HG03342 (cell line): ENCODE data around the gene EID2.
A peak's percentile ranks its signal among the peaks of the same experiment; 100 is the strongest.

ENCODE experiments used
- ATAC-seq: cut with Tn5 transposase; IDR thresholded peaks from one replicate; pipeline ENCODE4 v1.9.1; 2021; ENCODE audit warnings: mild to moderate bottlenecking, moderate library complexity; ENCODE audit not compliant: unreplicated experiment

EID2 gene, protein sequence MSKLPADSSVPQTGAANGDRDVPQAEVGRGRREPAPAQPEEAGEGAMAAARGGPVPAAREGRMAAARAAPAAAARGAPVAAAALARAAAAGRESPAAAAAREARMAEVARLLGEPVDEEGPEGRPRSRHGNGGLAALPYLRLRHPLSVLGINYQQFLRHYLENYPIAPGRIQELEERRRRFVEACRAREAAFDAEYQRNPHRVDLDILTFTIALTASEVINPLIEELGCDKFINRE

GRCh38 chr19:39539518-39540332 lies at the start of gene EID2:
Gene EID2 (minus strand): TSS chr19:39540161. CDS start chr19:39540079, 82 bp downstream.
- peak; percentile 78 for ATAC-seq

- no peak for ATAC-seq
Observed at GRCh38 chr19:39588066-39588465, 48.1 kb upstream of the EID2 start.

- ATAC-seq = no peak
Observed at GRCh38 chr19:39587496-39587895, 47.5 kb upstream of the EID2 start.

- ATAC-seq = no peak
Observed at GRCh38 chr19:39582891-39583625, 43.1 kb upstream of the EID2 start.

DNA sequence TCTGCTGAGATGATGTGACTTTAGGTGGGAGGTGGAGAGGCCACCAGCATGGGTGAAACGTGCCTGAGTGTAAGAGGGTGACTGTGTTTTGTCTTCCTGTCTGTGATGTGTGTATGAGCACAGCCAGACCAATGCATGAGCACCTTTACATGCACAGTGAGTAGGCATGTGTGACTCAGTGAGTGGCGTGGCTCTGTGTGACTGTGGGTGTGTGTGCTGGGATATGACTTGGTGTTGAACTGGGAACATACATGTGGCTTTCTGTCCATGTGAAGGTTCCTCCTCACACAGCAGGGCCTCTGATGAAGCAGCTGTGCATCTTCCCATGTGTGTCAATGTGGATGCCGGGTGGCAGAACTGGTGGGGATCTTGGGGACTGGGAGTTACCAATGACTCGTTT lies 42.5 kb upstream of the EID2 start:
- no peak for ATAC-seq

DNA sequence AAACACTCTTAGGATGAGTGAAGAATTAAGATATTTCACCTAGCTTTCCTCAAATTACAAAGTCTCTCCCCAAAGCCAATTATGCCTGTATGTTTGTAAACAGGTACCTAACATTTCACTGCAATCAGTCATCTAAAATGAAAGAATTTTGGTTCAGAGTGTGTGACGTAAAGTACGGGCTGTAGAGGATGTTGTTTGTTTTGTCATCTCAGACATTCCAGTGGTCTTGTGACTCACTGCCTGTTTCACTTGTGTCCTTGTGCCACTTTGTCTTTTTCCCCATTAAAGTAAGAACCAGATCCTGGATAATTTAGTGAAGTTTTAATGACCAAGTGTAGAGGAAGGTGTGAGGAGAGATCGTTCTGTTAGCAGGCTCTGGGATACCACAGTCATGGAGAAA lies 28.6 kb upstream of the EID2 start:
- no peak for ATAC-seq

GRCh38 chr19:39566064-39566463 lies 26.1 kb upstream of the EID2 start:
- ATAC-seq = no peak

- ATAC-seq = no peak
Observed at GRCh38 chr19:39563408-39563807, 23.4 kb upstream of the EID2 start.

GRCh38 chr19:39558624-39559117 lies 18.7 kb upstream of the EID2 start:
- no peak for ATAC-seq

DNA sequence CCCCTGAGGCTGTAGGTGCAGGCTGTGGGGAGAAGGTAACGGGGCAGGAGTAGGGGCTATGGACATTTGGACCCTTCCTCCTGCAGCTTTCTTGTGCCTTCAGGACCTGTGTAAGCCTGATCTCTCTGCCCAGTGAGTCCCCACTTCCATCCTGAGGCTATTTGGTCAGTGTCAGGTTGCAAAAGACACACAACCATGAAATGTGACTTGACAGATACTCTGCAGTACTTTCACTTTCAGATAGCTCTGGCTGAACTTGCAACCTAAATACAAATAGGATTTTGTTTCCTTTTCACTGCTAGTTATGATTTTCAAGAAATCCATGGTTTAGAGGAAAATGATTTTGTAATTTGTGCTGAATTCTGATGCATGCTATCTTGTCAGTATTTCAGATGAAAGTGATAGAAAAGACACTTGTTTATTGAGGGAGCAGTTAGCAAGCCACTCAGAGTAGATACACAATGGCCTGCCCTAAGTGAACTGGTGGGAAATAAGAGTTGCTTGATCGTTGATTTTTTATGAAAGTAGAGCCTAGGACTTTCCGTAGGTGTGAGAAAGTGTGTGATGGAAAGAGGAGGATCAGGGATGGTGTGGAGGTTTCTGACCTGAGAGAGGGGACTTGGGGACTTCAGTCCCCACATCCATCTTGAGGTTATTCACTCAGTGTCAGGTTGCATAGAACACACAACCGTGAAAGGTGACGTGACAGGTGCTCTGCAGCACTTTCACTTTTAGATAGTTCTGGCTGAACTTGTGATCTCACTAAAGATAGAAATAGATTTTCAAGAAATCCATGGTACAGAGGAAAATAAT lies 18.1 kb upstream of the EID2 start:
- no peak for ATAC-seq

GRCh38 chr19:39555883-39556282 lies 15.9 kb upstream of the EID2 start:
- no peak for ATAC-seq

- ATAC-seq = no peak
Observed at GRCh38 chr19:39554701-39555311, 14.8 kb upstream of the EID2 start.

DNA sequence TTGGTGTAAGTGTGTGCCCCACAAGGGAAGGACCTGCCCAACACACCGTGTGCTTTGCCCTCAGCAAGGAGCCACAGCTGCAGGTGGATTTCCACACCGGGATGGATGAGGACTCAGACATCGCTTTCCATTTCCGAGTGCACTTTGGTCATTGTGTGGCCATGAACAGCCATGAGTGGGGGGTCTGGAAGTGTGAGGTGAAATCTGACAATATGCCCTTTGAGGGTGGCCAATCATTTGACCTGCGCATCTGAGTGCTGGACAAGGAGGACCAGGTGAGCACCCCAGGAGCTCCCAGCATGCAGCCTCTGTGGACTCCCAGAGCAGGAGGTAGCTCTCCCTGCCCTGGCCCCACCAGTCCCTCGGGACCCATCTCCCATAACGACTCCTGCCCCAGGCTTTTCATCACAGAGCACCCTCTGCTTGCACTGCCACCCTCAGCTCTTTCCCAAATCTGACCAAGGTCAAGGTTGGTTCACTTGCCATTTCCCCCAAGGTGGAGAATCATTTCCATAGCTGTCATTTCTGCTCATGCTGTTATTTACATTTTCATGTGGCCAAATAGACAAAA lies 13.2 kb upstream of the EID2 start:
- no peak for ATAC-seq

DNA sequence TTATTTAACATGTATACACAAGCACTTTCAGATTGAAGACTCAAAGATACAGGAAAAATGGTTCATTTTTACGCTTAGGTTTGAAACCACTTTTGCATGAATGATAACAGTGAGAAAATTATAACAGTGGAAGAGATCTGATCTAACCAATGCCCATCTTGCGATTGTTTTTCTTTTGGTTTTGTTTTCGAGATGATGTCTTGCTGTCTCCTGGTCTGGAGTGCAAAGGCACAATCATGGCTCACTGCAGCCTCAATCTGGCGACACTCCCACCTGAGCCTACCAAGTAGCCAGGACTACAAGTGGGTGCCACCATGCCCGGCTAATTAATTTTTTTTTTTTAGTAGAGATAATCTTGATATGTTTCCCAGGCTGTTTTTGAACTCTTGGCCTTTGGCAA lies 10.2 kb upstream of the EID2 start:
- ATAC-seq = no peak

DNA sequence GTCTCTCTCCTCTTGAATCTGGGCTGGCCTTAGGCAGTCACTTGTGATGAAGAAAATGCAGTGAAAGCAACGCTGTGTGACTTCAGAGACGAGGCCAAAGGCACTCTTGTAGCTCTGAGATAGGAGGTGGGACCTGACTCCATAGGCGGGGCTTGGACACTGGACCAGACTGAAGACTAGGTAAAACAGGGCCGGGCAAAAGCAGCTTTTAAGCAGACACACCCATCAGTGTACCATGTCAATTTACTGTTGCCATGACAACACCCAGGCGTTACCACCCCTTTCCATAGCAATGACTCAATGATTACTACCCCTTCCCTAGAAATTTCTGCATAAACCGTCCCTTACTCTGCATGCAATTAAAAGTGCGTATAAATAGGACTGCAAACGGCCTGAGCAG lies 6.6 kb upstream of the EID2 start:
- no peak for ATAC-seq

- ATAC-seq = no peak
Observed at GRCh38 chr19:39544911-39545310, 5.0 kb upstream of the EID2 start.

GRCh38 chr19:39544226-39544903 lies 4.4 kb upstream of the EID2 start:
- no peak for ATAC-seq

DNA sequence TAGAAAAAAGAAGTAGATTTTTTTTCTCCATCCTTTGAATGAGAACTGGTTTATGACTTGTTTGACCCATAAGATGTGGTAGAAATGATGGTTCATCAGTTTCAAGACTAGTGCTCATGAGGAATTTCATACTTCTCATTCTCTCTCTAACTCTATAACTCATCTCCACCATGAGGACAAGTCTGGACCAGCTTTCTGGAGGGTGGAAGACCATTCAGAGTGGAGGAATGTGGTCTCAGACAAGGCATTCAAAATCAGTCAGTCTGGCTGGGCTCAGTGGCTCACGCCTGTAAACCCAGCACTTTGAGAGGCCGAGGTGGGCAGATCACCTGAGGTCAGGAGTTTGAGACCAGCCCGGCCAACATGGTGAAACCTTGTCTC lies 3.5 kb upstream of the EID2 start:
- ATAC-seq = no peak

- no peak for ATAC-seq
Observed at GRCh38 chr19:39542206-39542605, 2.2 kb upstream of the EID2 start.

- no peak for ATAC-seq
Observed at GRCh38 chr19:39540333-39540673, 342 bp upstream of the EID2 start.
